Endometrial microvascular endothelial cells (primary cell): ENCODE results near the gene ZRANB2. TPM values are rescaled to one million over a fixed set of nuclear protein-coding genes. Genes with fewer than 3 reads are reported as not detected.

ENCODE experiments used
- in situ Hi-C: cut with HindIII; loops from 2 replicates; pipeline ENCODE4 v1.10.0; 2017; ENCODE audit warnings: low sequenced_read_pairs, low pct_unique_long_range_greater_than_20kb; ENCODE audit errors: inconsistent ontology term
- total RNA-seq: library from RNA; depleted of rRNA; stranded (reverse); fragments of >200 nt; gene quantifications from one replicate; pipeline ENCODE4 v1.2.3, GENCODE V29; 2015; ENCODE audit errors: inconsistent ontology term

Gene ZRANB2
- total RNA-seq, 1 donor from 2014 or later: 31.3 TPM

DNA sequence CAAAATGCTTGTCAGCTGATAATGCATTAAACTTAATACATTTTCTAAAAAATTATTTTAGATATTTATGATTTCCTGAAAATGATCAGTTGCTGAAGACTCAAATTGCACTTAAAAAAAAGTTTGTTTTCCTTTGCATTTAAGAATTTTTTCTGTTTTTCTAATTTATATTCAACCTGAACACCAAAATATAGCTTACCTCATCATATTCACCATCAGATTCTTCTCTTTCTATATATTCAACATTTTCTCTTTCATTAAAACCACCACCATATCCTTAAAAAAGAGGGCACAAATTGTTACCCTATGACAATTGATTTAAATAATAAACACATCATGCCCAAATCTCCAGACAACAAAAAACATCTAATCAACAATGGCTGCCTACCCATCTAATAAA lies 8.6 kb downstream of the ZRANB2 start:
- in situ Hi-C loops: no loop called here

DNA sequence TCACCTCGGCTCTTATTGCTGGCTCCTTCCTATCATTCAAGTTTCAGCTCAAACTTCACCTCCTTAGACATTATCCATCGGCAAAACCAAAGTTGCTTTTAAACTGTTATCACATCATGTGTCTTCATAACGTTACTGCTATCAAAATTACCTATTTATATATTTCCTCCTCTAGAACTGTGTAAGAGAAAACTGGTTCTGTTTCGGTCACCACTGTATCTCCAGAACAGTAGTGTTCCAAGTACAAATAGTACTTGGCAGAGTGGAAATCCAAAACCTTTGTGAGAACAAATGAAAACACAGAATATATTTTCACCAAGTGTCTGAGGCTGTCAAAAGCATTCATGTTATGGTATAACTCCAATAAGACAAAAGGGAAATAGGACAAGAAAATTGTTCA lies 9.1 kb downstream of the ZRANB2 start:
- in situ Hi-C loops: no loop called here

- in situ Hi-C loops: no loop called here
Observed at GRCh38 chr1:71068325-71069240, 12.3 kb downstream of the ZRANB2 start.

GRCh38 chr1:71054791-71055190 lies 26.0 kb downstream of the ZRANB2 start:
- in situ Hi-C loops: no loop called here

GRCh38 chr1:71054281-71054731 lies 26.5 kb downstream of the ZRANB2 start:
- in situ Hi-C loops: no loop called here

GRCh38 chr1:71053758-71054157 lies 27.1 kb downstream of the ZRANB2 start:
- in situ Hi-C loops: no loop called here

DNA sequence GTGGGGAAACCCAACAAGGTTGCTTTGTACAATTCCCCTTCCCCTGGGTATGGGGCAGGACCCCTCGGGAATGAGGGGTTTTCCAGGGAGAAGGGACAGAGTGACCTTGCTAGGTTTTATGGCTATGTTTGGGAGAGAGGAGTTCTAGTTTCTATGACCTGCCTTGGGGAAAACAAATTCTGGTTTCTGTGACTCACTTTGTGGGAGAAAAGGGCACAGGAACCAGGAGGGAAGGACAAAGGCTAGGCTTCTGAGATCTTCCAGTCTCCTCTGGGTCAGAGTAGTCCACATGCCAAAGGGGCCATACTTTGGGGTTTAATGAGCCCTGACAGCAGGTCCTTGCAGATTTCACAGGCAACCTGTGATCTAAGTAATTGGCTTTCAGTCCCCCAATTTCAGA lies 27.7 kb downstream of the ZRANB2 start:
- in situ Hi-C loops: no loop called here

- in situ Hi-C loops: no loop called here
Observed at GRCh38 chr1:71049951-71050598, 30.8 kb downstream of the ZRANB2 start.

DNA sequence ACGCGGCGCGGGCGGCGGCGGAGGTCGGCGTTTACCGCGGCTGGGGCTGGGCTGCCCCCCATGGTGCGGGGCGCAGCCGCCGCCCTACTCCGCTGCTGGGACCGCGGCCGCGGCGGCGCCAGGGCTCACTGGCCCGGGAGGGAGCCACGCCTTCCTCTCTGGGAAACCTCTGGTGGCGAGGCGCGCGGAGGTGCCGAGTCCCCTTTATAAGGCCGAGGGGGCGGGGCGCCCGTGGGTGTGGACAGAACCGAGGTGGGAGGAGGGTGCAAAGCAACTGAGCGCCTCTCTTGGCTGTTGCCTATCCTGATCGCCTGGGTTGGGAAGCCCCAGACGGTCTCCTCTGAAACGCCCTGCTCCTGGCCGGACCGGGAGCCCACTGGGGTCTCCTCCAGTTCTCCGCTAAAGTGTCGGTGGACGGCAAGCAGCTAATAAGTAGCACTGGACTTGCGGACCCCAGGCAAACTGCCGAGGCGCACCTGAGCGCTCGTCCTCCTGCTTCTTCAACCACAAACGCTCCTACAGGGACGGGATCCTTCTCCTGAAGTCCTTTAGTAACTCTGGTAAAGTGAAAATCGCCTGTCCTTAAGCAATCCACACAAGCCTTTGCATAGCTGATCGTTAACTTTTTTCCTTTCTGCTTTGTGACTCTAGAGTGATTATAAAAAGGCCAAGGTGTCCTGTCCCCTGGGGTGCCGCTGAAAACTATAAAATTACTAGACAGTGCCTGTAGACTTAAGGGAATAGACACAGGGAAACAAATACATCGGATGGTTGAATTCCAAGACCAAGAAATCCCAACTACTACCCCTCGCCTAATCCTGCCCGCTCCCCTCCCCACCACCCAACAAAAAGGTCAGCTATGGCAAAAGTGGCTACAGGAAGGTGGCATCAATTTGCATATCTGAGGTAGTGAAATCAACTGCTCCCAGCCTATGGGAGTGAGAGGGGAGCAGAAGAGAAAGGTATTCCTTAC lies 32.9 kb downstream of the ZRANB2 start, which contains the start of gene PTGER3:
TSS of gene PTGER3 (minus strand) at position 182 of the 973 bp plus-strand sequence. CDS start 239 bp downstream, outside the sequence.
- in situ Hi-C loops: no loop called here

DNA sequence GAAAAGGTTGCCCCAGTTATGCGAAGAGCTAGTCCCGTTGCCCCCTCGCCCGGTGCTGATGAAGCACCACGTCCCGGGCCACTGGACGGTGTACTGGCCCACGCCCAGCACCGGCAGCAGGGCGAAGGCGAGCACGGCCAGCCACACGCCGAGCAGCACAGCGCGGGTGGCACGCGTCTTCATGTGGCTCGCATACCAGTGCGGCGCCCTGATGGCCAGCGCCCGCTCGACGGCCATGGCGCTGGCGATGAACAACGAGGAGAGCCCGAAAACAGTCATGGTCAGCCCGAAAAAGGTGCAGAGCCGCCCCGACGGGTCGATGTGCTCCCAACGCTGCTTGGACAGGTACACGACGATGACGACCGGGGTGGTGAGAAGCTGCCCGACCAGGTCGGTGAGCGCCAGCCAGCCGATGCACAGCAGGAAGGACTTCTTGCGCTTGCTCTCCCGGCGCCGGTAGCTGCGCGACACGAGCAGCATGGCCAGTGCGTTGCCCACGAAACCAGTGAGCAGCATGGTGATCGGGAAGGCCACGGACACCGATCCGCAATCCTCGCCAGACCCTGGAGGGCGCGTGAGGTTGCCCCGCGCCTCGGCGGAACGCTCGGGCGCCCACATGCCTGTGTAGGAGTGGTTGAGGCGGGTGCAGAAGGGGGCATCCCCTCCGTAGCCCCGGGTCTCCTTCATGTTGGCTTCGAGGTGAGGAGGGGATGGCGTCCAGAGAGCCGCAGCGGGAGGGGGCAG lies 33.8 kb downstream of the ZRANB2 start:
- in situ Hi-C loops: no loop called here

- in situ Hi-C loops: no loop called here
Observed at GRCh38 chr1:71045463-71046028, 35.3 kb downstream of the ZRANB2 start.

DNA sequence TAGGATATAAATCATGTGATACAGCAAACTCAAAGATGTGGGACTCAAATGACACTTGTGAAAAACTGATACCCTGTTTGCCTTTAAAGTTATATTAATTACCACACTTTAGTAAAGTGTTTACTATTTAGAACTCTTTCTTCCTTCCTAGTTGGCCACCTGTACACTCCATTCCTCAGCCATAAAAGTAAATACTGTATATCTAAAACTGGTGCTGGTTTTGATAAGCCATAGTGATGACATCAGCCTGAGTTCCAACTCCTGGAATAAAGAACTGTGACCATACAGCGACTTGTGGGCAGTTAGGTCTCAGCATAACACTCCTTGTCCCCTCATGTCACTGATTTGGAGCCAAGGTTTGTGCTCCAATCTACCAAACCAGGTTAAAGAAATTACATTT lies 36.0 kb downstream of the ZRANB2 start:
- in situ Hi-C loops: no loop called here

GRCh38 chr1:71043065-71043464 lies 37.8 kb downstream of the ZRANB2 start:
- in situ Hi-C loops: no loop called here

GRCh38 chr1:71041806-71042205 lies 39.0 kb downstream of the ZRANB2 start:
- in situ Hi-C loops: no loop called here

DNA sequence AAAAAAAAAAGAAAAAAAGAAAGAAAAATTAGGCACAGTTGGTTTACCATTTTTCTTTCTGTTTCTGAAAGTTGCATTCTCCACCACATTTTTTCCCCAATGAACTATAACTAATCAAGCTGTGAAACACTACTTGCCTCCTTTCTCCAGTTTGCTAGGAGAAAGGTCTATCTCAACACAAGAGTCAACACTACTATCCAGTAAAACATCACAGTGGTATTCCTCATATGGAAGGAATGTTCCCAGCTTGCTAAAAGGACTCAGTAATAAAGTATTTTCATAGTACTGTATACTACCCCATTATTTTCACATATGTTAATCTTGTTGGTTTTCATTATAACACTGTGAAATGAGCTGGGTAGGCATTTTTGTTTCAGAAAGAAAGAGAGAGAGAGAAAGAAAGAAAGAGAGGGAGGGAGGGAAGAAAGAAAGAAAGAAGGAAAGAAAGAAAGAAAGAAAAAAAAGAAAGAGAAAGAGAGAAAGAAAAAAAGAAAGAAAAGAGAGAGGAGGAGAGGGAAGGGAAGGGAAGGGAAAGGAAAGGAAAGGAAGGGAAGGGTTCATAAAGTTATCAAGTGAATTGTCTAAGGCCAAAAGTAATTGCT lies 41.1 kb downstream of the ZRANB2 start:
- in situ Hi-C loops: no loop called here

GRCh38 chr1:71038942-71039341 lies 41.9 kb downstream of the ZRANB2 start:
- in situ Hi-C loops: no loop called here

DNA sequence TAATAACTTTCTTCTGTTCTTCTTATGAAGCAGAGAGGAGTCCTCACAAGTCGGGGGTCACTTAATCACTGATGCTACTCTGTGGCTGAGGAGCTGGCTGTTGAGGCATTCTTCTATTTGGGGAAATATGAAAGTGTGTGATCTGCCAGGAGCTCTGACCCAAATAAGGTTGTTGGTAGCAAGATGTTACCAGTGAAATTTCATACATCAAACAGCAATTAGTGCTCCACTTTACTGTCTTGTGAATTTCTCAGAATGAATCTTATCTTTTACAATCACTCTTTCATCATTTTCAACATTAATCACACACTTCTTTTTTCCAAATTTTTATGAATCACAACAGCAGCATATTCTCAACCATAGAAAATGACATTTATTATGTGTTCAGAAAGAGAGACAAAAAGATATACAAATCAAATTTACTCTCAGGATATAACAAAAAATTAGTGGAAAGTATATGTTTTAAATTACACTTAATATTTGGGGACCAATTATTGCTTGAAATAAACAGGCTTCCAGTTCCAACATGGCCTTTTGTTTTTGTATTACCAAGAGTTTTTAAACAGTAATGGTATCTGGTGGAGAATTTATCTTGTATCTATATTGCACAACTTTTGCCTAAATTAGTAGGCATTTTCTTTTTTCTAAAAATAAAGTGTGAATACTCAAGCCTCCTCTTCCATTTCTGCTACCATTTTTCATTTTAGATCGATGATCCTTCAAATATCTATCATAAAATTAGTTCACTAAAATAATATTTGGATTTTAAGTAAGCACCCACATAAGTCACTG lies 42.8 kb downstream of the ZRANB2 start:
- in situ Hi-C loops: no loop called here
